ENCODE data around the gene SLC1A3.

SLC1A3 gene

DNA sequence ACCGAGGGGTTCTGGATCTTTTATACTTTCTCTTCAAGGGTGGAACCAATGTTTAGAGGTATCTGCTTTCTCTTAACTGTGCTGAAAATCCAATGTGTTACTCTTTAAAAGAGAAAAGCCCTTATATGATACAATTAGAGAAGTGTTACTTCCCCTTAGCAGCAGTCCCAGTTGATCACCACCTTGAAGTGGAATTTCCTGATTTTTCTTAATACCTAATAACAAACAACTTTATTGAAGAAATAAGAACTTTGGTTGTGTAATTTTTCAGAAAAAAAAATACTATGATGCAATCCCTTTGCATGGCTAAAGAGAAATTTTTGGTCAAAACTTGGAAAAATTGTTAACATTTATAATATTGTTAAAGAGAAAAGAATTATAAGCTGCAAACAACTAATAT lies 24.7 kb downstream of the SLC1A3 start:
- H3K9me3 ChIP-seq = no peaks in the 10 kb centered on the region; the same call in 1 of the 2 replicates
- TF ChIP-seq, protein P1, sequence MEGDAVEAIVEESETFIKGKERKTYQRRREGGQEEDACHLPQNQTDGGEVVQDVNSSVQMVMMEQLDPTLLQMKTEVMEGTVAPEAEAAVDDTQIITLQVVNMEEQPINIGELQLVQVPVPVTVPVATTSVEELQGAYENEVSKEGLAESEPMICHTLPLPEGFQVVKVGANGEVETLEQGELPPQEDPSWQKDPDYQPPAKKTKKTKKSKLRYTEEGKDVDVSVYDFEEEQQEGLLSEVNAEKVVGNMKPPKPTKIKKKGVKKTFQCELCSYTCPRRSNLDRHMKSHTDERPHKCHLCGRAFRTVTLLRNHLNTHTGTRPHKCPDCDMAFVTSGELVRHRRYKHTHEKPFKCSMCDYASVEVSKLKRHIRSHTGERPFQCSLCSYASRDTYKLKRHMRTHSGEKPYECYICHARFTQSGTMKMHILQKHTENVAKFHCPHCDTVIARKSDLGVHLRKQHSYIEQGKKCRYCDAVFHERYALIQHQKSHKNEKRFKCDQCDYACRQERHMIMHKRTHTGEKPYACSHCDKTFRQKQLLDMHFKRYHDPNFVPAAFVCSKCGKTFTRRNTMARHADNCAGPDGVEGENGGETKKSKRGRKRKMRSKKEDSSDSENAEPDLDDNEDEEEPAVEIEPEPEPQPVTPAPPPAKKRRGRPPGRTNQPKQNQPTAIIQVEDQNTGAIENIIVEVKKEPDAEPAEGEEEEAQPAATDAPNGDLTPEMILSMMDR (IDR thresholded peaks at IDR 0.05; ENCODE audit: low read depth, low read length) = no peak

GRCh38 chr5:36631620-36632362 lies 25.4 kb downstream of the SLC1A3 start:
- no peaks in the 10 kb centered on the region for H3K27me3 ChIP-seq
- H3K9me3 ChIP-seq = no peaks in the 10 kb centered on the region; the same call in 1 of the 2 replicates
- DNase-seq = no peak
- TF ChIP-seq, protein P1 (IDR thresholded peaks at IDR 0.05; ENCODE audit: low read depth, low read length) = no peak
- H3K4me1 ChIP-seq = no peaks in the 10 kb centered on the region
- H3K4me3 ChIP-seq (ENCODE audit: low read depth, low read length) = no peak overlapping the region
- no peaks in the 10 kb centered on the region for H3K36me3 ChIP-seq

More for the DNA sequence above, 24.7 kb downstream of the SLC1A3 start:
- no peak for DNase-seq
- Histone ChIP-seq H3K4me1 (no peaks in the 10 kb centered on the region), H3K27me3 (no peaks in the 10 kb centered on the region), H3K4me3 (ENCODE audit: low read depth, low read length) (no peak overlapping the region), H3K36me3 (no peaks in the 10 kb centered on the region)

GRCh38 chr5:36632363-36632664 lies 25.9 kb downstream of the SLC1A3 start:
- Histone ChIP-seq H3K9me3 (no peaks in the 10 kb centered on the region; the same call in 1 of the 2 replicates), H3K4me1 (no peaks in the 10 kb centered on the region), H3K4me3 (ENCODE audit: low read depth, low read length) (no peak overlapping the region), H3K36me3 (no peaks in the 10 kb centered on the region), H3K27me3 (no peaks in the 10 kb centered on the region)
- DNase-seq = no peak
- TF ChIP-seq, protein P1 (IDR thresholded peaks at IDR 0.05; ENCODE audit: low read depth, low read length) = no peak

DNA sequence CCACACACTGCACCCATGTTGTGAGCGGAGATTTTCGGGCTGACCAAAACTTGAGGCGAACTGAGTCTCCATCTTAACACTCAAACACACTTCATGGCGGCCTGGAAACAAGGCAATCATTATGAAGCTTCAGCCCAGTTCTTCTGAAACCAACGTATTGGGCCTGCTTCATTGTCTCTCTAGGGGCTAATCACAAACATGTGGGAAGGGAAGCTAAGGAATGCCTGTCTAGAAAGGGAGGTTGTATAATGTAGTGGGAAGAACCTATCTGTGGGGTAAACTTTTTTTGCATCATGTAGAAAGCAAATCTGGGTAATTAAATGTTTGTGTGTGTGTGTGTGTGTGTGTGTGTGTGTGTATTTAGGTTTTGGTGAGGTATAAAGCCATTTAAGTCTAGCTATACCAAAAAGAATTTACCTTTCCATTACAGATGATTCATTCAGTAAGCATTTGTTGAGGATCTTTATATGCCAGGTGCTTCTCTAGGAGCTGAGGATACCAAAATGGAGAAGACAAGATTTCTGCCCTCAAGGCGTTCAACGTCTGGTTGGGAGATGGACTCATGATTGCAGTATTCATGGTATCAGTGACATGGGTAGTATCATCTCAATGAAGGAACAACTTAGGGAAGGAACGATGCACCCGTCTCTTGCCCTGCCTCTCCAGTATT lies 29.4 kb downstream of the SLC1A3 start:
- Histone ChIP-seq H3K27me3 (no peaks in the 10 kb centered on the region; the same call in none of the 2 replicates), H3K4me1 (no peaks in the 10 kb centered on the region), H3K9me3 (no peaks in the 10 kb centered on the region; the same call in 1 of the 2 replicates), H3K4me3 (ENCODE audit: low read depth, low read length) (no peak overlapping the region), H3K36me3 (no peaks in the 10 kb centered on the region)
- DNase-seq = no peak
- TF ChIP-seq, protein P1 (IDR thresholded peaks at IDR 0.05; ENCODE audit: low read depth, low read length) = no peak

DNA sequence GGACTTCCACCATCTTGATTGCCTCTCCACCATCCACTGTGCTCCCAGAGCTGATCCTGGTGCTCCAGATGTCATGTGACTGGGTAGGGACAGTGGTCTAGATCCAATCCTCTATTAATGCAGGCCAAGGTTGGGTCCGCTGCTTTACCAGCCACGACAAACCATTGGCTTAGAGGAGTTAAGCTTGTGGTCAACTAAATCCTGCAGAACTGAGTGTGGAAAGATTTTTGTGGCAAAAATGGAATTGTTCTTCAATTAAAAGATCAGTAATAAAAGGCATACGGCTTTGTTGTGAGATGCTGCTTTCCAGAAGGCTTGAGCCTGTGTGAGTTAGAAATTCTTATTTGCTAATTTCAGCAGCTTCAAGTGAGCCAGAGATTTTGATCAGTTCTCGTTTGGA lies 30.7 kb downstream of the SLC1A3 start:
- no peaks in the 10 kb centered on the region for H3K4me1 ChIP-seq
- H3K9me3 ChIP-seq = no peaks in the 10 kb centered on the region; the same call in 1 of the 2 replicates
- DNase-seq = no peak
- H3K4me3 ChIP-seq (ENCODE audit: low read depth, low read length) = no peak overlapping the region
- H3K36me3 ChIP-seq = no peaks in the 10 kb centered on the region
- TF ChIP-seq, protein P1 (IDR thresholded peaks at IDR 0.05; ENCODE audit: low read depth, low read length) = no peak
- no peaks in the 10 kb centered on the region; the same call in none of the 2 replicates for H3K27me3 ChIP-seq

DNA sequence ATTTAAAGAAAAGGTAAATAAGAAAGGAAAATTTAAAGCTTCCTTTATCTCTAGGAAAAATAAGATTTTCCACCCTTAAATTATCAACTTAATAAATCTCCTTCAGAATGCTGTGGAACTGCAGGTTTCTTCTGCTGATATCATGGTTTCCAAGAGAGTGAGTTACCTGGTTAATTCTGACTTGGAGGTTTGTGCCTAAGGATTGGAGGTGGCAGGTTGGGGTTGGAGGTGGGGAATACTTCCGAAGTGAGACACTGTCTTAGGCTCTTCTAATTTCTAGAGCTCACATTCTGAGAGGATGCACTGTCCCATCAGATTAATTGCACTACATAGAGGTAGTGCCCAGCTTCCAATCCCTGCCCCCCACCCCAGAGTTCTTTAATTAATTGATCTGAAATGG lies 31.1 kb downstream of the SLC1A3 start:
- Histone ChIP-seq H3K4me1 (no peaks in the 10 kb centered on the region), H3K27me3 (no peaks in the 10 kb centered on the region; the same call in none of the 2 replicates), H3K36me3 (no peaks in the 10 kb centered on the region), H3K4me3 (ENCODE audit: low read depth, low read length) (no peak overlapping the region), H3K9me3 (no peaks in the 10 kb centered on the region; the same call in 1 of the 2 replicates)
- TF ChIP-seq, protein P1 (IDR thresholded peaks at IDR 0.05; ENCODE audit: low read depth, low read length) = no peak
- DNase-seq = no peak
